ENCODE data around the gene RUSC1. TPM values are rescaled to one million over a fixed set of nuclear protein-coding genes. Genes with fewer than 3 reads are reported as not detected.

The RUSC1 gene
- total RNA-seq, 1 experiment from 2014 or later, result 69.2 TPM

- no peaks in the 10 kb centered on the region for H3K9me2 ChIP-seq (ENCODE audit: insufficient read depth)
- H2AFZ ChIP-seq (ENCODE audit: low read depth, low read length, poor library complexity, severe bottlenecking), result no peak overlapping the region
- H3K27ac ChIP-seq (ENCODE audit: low read depth, low read length), result no peak overlapping the region
- H4K20me1 ChIP-seq (ENCODE audit: insufficient read depth), result no peaks in the 10 kb centered on the region
- ChIA-PET POLR2A (interaction anchor here (1.2 kb wide), 1 partner anchor 30 kb away, joined by 3 read pairs; the partner anchor contains the start of gene FDPS), RAD21 (ENCODE audit: low non-redundant PET in 1 of 2, low total read pairs in 2 of 2, uncharacterized antibody in 2 of 2, unreplicated experiment in 2 of 2) (interaction anchor here in 1 of 2 experiments (0.6 kb wide), 1 partner anchor 284 kb away, joined by 5 read pairs; no protein-coding TSS in a partner anchor), CTCF (interaction anchor here (0.8 to 1.2 kb wide), 5 partner anchors 28 to 72 kb away, joined by 3 to 5 read pairs (median 4); no protein-coding TSS in a partner anchor)
- no peak overlapping the region for H3K9ac ChIP-seq (ENCODE audit: low read length)
- TF ChIP-seq JUND (IDR thresholded peaks at IDR 0.05) (no peak), SP1 (IDR thresholded peaks at IDR 0.05; ENCODE audit: low read depth) (no peak), EGR1 (IDR thresholded peaks at IDR 0.05; ENCODE audit: low read depth) (no peak)
- no peaks in the 10 kb centered on the region for H3K27me3 ChIP-seq (ENCODE audit: insufficient read depth, low read length)
- peaks cover 8 to 26% of the 10 kb centered on the region in 2 experiments for H3K4me1 ChIP-seq (ENCODE audit: control insufficient read depth in 1 of 2, insufficient read depth in 2 of 2, low read length in 2 of 2)
- ATAC-seq (no peak), DNase-seq (ENCODE audit: low read depth, low spot score) (no peak)
- no TSS peak for BruUV-seq (replicated peaks)
- intact Hi-C loops (cut with micrococcal nuclease), result loop anchor here (5.0 kb wide), 1 partner anchor 224 kb away; no protein-coding TSS in a partner anchor
- peak overlapping the region; percentile 100 for H3K4me2 ChIP-seq (ENCODE audit: low read length)
- H3K36me3 ChIP-seq (ENCODE audit: control insufficient read depth in 1 of 2, insufficient read depth in 2 of 2, low read length in 2 of 2), result no peaks in the 10 kb centered on the region
- H3K9me3 ChIP-seq (ENCODE audit: control insufficient read depth in 1 of 2, insufficient read depth in 1 of 2, low read depth in 1 of 2, low read length in 2 of 2), result no peaks in the 10 kb centered on the region
- H3K79me2 ChIP-seq (ENCODE audit: insufficient read depth, low read length), result peaks cover 2% of the 10 kb centered on the region; the same call in 1 of the 2 replicates
- no peak overlapping the region; a peak in 1 of 4 replicates for H3K4me3 ChIP-seq (replicated peaks in 1 of 2; ENCODE audit: low read depth in 1 of 2, low read length in 2 of 2)
Measured at GRCh38 chr1:155278689-155279160, 42.0 kb upstream of the RUSC1 start.

- DNase-seq (ENCODE audit: low read depth, low spot score) (no peak), ATAC-seq (no peak)
- H3K36me3 ChIP-seq (ENCODE audit: control insufficient read depth in 1 of 2, insufficient read depth in 2 of 2, low read length in 2 of 2), result no peaks in the 10 kb centered on the region
- no peaks in the 10 kb centered on the region for H3K27me3 ChIP-seq (ENCODE audit: insufficient read depth, low read length)
- no peak overlapping the region for H2AFZ ChIP-seq (ENCODE audit: low read depth, low read length, poor library complexity, severe bottlenecking)
- BruUV-seq (replicated peaks), result no TSS peak
- H3K4me1 ChIP-seq (ENCODE audit: control insufficient read depth in 1 of 2, insufficient read depth in 2 of 2, low read length in 2 of 2), result peaks cover 5 to 21% of the 10 kb centered on the region in 2 experiments
- ChIA-PET RAD21 (ENCODE audit: low non-redundant PET in 1 of 2, low total read pairs in 2 of 2, uncharacterized antibody in 2 of 2, unreplicated experiment in 2 of 2) (no interaction called here), POLR2A (interaction anchor here (1.2 kb wide), 1 partner anchor 29 kb away, joined by 3 read pairs; the partner anchor contains the start of gene FDPS), CTCF (interaction anchor here (0.8 to 1.2 kb wide), 2 partner anchors 44 to 72 kb away, joined by 3 to 4 read pairs; no protein-coding TSS in a partner anchor)
- intact Hi-C loops (cut with micrococcal nuclease), result loop anchor here (5.0 kb wide), 1 partner anchor 223 kb away; no protein-coding TSS in a partner anchor
- no peak overlapping the region for H3K4me2 ChIP-seq (ENCODE audit: low read length)
- no peaks in the 10 kb centered on the region for H3K79me2 ChIP-seq (ENCODE audit: insufficient read depth, low read length)
- no peaks in the 10 kb centered on the region for H4K20me1 ChIP-seq (ENCODE audit: insufficient read depth)
- H3K9ac ChIP-seq (ENCODE audit: low read length), result no peak overlapping the region
- H3K9me2 ChIP-seq (ENCODE audit: insufficient read depth), result no peaks in the 10 kb centered on the region
- no peaks in the 10 kb centered on the region for H3K9me3 ChIP-seq (ENCODE audit: control insufficient read depth in 1 of 2, insufficient read depth in 1 of 2, low read depth in 1 of 2, low read length in 2 of 2)
- H3K4me3 ChIP-seq (replicated peaks in 1 of 2; ENCODE audit: low read depth in 1 of 2, low read length in 2 of 2), result no peak overlapping the region
- no peak overlapping the region for H3K27ac ChIP-seq (ENCODE audit: low read depth, low read length)
- TF ChIP-seq ATF3 (IDR thresholded peaks at IDR 0.05) (no peak), CBX3 (IDR thresholded peaks at IDR 0.05; ENCODE audit: low read depth) (no peak), JUND (IDR thresholded peaks at IDR 0.05) (no peak), EZH2 (IDR thresholded peaks at IDR 0.05) (no peak), ZNF274 (IDR thresholded peaks at IDR 0.05; ENCODE audit: low read depth, low read length) (no peak), SRF (IDR thresholded peaks at IDR 0.05; ENCODE audit: low read depth) (no peak), REST (IDR thresholded peaks at IDR 0.05; ENCODE audit: low read depth) (no peak), ZBTB33 (IDR thresholded peaks at IDR 0.05; ENCODE audit: extremely low read depth, insufficient replicate concordance, low read length) (no peak), YY1 (IDR thresholded peaks at IDR 0.05; ENCODE audit: extremely low read depth, insufficient replicate concordance, low read depth, low read length) (no peak), FOSL1 (IDR thresholded peaks at IDR 0.05; ENCODE audit: low read depth) (no peak), ZFX (IDR thresholded peaks at IDR 0.05) (no peak), POLR2AphosphoS5 (IDR thresholded peaks at IDR 0.05; ENCODE audit: low read depth, low read length) (no peak)
Measured at GRCh38 chr1:155279268-155279667, 41.4 kb upstream of the RUSC1 start.

All from HCT116 (cell line).